CD14-positive monocyte (primary cell): ENCODE measurements around the gene FXYD4. TPM values are rescaled to one million over a fixed set of nuclear protein-coding genes. Genes with fewer than 3 reads are reported as not detected.

ENCODE experiments used
- DNase-seq, 3 donors: peaks; one replicate each; pipeline ENCODE4 v3.0.0-alpha.2; 2011 to 2022
- H2AFZ ChIP-seq: 2 replicates; pipeline ENCODE4 v1.6.0; 2012; ENCODE audit warnings: mild to moderate bottlenecking, low read depth, low read length, inconsistent platforms; ENCODE audit not compliant: insufficient read depth, poor library complexity, severe bottlenecking
- H3K27ac ChIP-seq, 2 donors: 1 replicate in 1 of 2; 2 replicates in 1 of 2; pipeline ENCODE4 v1.5.1; 2012 to 2013; ENCODE audit warnings: low read length in 2 of 2, control low read depth in 1 of 2, inconsistent platforms in 1 of 2, low read depth in 1 of 2, mild to moderate bottlenecking in 1 of 2
- H3K27me3 ChIP-seq, 2 donors: one replicate each; pipeline versions ENCODE4 v1.6.0 to v1.6.1; 2011 to 2013; ENCODE audit warnings: low read length in 2 of 2; ENCODE audit not compliant: control insufficient read depth in 2 of 2, insufficient read depth in 2 of 2
- H3K36me3 ChIP-seq, 2 donors: replicated peaks in 1 of 2; 1 replicate in 1 of 2; 2 replicates in 1 of 2; pipeline versions ENCODE4 v1.5.1 to v1.6.1; 2012 to 2013; ENCODE audit warnings: low read length in 2 of 2, control low read depth in 1 of 2, inconsistent platforms in 1 of 2, mild to moderate bottlenecking in 1 of 2; ENCODE audit not compliant: insufficient read depth in 2 of 2, control insufficient read depth in 1 of 2
- H3K4me1 ChIP-seq, 2 donors: 1 replicate in 1 of 2; 2 replicates in 1 of 2; pipeline versions ENCODE4 v1.5.1 to v1.6.1; 2012 to 2013; ENCODE audit warnings: low read length in 2 of 2, control low read depth in 1 of 2, inconsistent platforms in 1 of 2, mild to moderate bottlenecking in 1 of 2, moderate library complexity in 1 of 2; ENCODE audit not compliant: insufficient read depth in 2 of 2, control insufficient read depth in 1 of 2
- H3K4me2 ChIP-seq: replicated peaks from 2 replicates; pipeline ENCODE3; 2012; ENCODE audit warnings: low read length, moderate library complexity, mild to moderate bottlenecking; ENCODE audit not compliant: poor library complexity, severe bottlenecking; ENCODE audit errors: extremely low read depth
- H3K4me3 ChIP-seq, 3 experiments: fragments of 200-600 bp in 1 of 3; sonication (generic) in 1 of 3; replicated peaks in 1 of 3; 1 replicate in 2 of 3; 2 replicates in 1 of 3; pipeline ENCODE4 v1.5.1; 2011 to 2013; ENCODE audit warnings: low read length in 3 of 3, mild to moderate bottlenecking in 3 of 3, control low read depth in 2 of 3, low read depth in 2 of 3, inconsistent platforms in 1 of 3, moderate library complexity in 1 of 3
- H3K79me2 ChIP-seq: 2 replicates; pipeline ENCODE4 v1.6.0; 2012; ENCODE audit warnings: mild to moderate bottlenecking, control low read depth, inconsistent platforms, low read length, moderate library complexity; ENCODE audit not compliant: insufficient read depth
- H3K9ac ChIP-seq: 2 replicates; pipeline ENCODE4 v1.6.0; 2017; ENCODE audit warnings: low read length, mild to moderate bottlenecking; ENCODE audit not compliant: insufficient read depth, poor library complexity, severe bottlenecking
- H3K9me3 ChIP-seq, 2 donors: replicated peaks in 1 of 2; 1 replicate in 1 of 2; 2 replicates in 1 of 2; pipeline versions ENCODE4 v1.5.1 to v1.6.1; 2012 to 2013; ENCODE audit warnings: low read length in 2 of 2, control low read depth in 1 of 2; ENCODE audit not compliant: control insufficient read depth in 1 of 2, insufficient read depth in 1 of 2
- H4K20me1 ChIP-seq: 2 replicates; pipeline ENCODE4 v1.6.0; 2012; ENCODE audit warnings: mild to moderate bottlenecking, low read length, control low read depth, moderate library complexity; ENCODE audit not compliant: insufficient read depth
- H3K27ac Mint-ChIP-seq, 7 donors: one replicate each; pipeline ENCODE4 v1.8.0; 2020; ENCODE audit warnings: mild to moderate bottlenecking in 7 of 7, mixed read lengths in 7 of 7, moderate library complexity in 6 of 7, inconsistent platforms in 2 of 7
- H3K27me3 Mint-ChIP-seq, 3 donors: one replicate each; pipeline ENCODE4 v1.8.0; 2021 to 2022; ENCODE audit warnings: low read depth in 3 of 3, mild to moderate bottlenecking in 3 of 3, mixed read lengths in 3 of 3, moderate library complexity in 3 of 3, inconsistent platforms in 1 of 3
- H3K36me3 Mint-ChIP-seq, 2 donors: one replicate each; pipeline ENCODE4 v1.8.0; 2020; ENCODE audit warnings: mixed read lengths in 2 of 2, inconsistent platforms in 1 of 2, mild to moderate bottlenecking in 1 of 2
- H3K4me1 Mint-ChIP-seq: one replicate; pipeline ENCODE4 v1.8.0; 2020; ENCODE audit warnings: mild to moderate bottlenecking, mixed read lengths
- H3K4me3 Mint-ChIP-seq, 2 donors: one replicate each; pipeline ENCODE4 v1.8.0; 2020; ENCODE audit warnings: mild to moderate bottlenecking in 2 of 2, mixed read lengths in 2 of 2, moderate library complexity in 1 of 2
- H3K9me3 Mint-ChIP-seq, 7 donors: one replicate each; pipeline ENCODE4 v1.8.0; 2020 to 2022; ENCODE audit warnings: mixed read lengths in 7 of 7, mild to moderate bottlenecking in 6 of 7, moderate library complexity in 6 of 7, inconsistent platforms in 2 of 7
- CTCF ChIP-seq: fragments of 200-600 bp; IDR thresholded peaks from one replicate; pipeline ENCODE4 v1.8.0; 2022; ENCODE audit warnings: antibody characterized with exemption, mild to moderate bottlenecking
- WGBS: methylation state at CpG from one replicate; pipeline ENCODE4 v1.1.5; 2013; ENCODE audit warnings: missing lambda C conversion rate; ENCODE audit not compliant: insufficient coverage; 5-methylcytosine and 5-hydroxymethylcytosine counted together
- intact Hi-C, 2 donors: fragments of 100-400 bp; cut with micrococcal nuclease; formaldehyde crosslinking; loops; one replicate each; pipeline versions ENCODE4 v1.15.0 to v1.15.1; 2023
- polyA plus RNA-seq, 3 donors: library from polyadenylated mRNA; depleted of rRNA in 1 of 3; unstranded in 2 of 3; stranded (reverse) in 1 of 3; fragments of 300-500 nt in 2 of 3; fragments of >200 nt in 1 of 3; fragmentation: Illumina TruSeq in 2 of 3; gene quantifications; 1 replicate in 2 of 3; 2 replicates in 1 of 3; pipeline ENCODE4 v1.2.3, GENCODE V29; 2012 to 2021

FXYD4 gene
- polyA plus RNA-seq, 3 donors, result 0.16 TPM; not detected in 2

- peak; percentile 86 to 95 (median 92) for DNase-seq
- Histone ChIP-seq H2AFZ (peak overlapping the region; percentile 87), H3K9ac (peak overlapping the region; percentile 67), H3K9me3 (no peaks in the 10 kb centered on the region), H3K4me3 (peak overlapping the region; percentile 83 to 94 (median 83)), H3K36me3 (no peaks in the 10 kb centered on the region), H4K20me1 (no peaks in the 10 kb centered on the region), H3K27ac (peak overlapping the region; percentile 72 to 82), H3K4me1 (peaks cover 24 to 29% of the 10 kb centered on the region in 2 donors), H3K79me2 (no peaks in the 10 kb centered on the region), H3K27me3 (no peaks in the 10 kb centered on the region), H3K4me2 (peak overlapping the region; percentile 84)
- peak overlapping the region; percentile 91 to 95 for H3K4me3 Mint-ChIP-seq
- TF ChIP-seq CTCF, result peak; percentile 63
- peaks cover 18% of the 10 kb centered on the region for H3K4me1 Mint-ChIP-seq
- no peaks in the 10 kb centered on the region for H3K36me3 Mint-ChIP-seq
- H3K27me3 Mint-ChIP-seq, result peaks cover 1 to 3% (median 2%) of the 10 kb centered on the region in 3 donors
- intact Hi-C loops, result no loop called here
- 9% methylated on average over 48 of the region's 48 CpGs for WGBS
- H3K27ac Mint-ChIP-seq, result peak overlapping the region; percentile 78 to 94 (median 90)
- H3K9me3 Mint-ChIP-seq, result no peaks in the 10 kb centered on the region
Observed at GRCh38 chr10:43362191-43362839, 9.1 kb upstream of the FXYD4 start.

GRCh38 chr10:43365001-43365400, 6.4 kb upstream of the FXYD4 start:
- Mint-ChIP-seq H3K4me1 (peaks cover 18% of the 10 kb centered on the region), H3K27ac (no peak overlapping the region), H3K36me3 (no peaks in the 10 kb centered on the region), H3K27me3 (peaks cover 0 to 5% (median 3%) of the 10 kb centered on the region in 3 donors), H3K4me3 (no peak overlapping the region), H3K9me3 (no peaks in the 10 kb centered on the region)
- no peaks in the 10 kb centered on the region for H3K27me3 ChIP-seq
- no peaks in the 10 kb centered on the region for H3K79me2 ChIP-seq
- H3K9ac ChIP-seq, result no peak overlapping the region
- H4K20me1 ChIP-seq, result no peaks in the 10 kb centered on the region
- TF ChIP-seq CTCF, result no peak
- no peaks in the 10 kb centered on the region for H3K36me3 ChIP-seq
- no peak overlapping the region for H3K27ac ChIP-seq
- no peaks in the 10 kb centered on the region for H3K9me3 ChIP-seq
- no peak overlapping the region for H3K4me3 ChIP-seq
- peaks cover 24 to 34% of the 10 kb centered on the region in 2 donors for H3K4me1 ChIP-seq
- no peak overlapping the region for H2AFZ ChIP-seq
- no peak for DNase-seq
- WGBS, result no CpG with 5 or more reads among the region's 3 CpGs
- intact Hi-C loops, result no loop called here
- H3K4me2 ChIP-seq, result no peak overlapping the region
